ENCODE measurements around the gene PLEKHG4B.

PLEKHG4B gene

DNA sequence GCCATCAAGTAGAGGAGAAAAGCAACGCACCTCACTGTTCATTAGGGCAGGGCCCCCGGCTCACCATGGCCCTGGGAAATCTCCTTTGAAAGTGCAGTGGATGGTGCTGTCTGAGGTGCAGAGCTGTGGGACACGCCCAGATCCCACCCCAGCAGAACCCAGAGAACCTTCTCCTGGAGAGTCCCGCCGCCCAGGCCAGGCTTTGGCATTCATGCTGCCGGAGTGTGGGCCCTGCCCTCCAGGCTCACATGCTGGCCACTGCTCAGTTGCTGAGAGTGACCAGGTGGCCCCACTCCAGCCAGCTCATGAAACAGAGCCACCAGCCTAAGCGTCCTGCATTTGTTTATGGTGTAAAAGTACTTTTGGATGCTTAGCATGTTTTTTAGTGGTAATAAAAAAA is 75.5 kb downstream of the PLEKHG4B start:
- TF ChIP-seq, protein P1, sequence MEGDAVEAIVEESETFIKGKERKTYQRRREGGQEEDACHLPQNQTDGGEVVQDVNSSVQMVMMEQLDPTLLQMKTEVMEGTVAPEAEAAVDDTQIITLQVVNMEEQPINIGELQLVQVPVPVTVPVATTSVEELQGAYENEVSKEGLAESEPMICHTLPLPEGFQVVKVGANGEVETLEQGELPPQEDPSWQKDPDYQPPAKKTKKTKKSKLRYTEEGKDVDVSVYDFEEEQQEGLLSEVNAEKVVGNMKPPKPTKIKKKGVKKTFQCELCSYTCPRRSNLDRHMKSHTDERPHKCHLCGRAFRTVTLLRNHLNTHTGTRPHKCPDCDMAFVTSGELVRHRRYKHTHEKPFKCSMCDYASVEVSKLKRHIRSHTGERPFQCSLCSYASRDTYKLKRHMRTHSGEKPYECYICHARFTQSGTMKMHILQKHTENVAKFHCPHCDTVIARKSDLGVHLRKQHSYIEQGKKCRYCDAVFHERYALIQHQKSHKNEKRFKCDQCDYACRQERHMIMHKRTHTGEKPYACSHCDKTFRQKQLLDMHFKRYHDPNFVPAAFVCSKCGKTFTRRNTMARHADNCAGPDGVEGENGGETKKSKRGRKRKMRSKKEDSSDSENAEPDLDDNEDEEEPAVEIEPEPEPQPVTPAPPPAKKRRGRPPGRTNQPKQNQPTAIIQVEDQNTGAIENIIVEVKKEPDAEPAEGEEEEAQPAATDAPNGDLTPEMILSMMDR (IDR thresholded peaks at IDR 0.05; ENCODE audit: control insufficient read depth, extremely low read depth, insufficient read depth), result no peak
- no peak for DNase-seq (ENCODE audit: low read depth)
- H3K4me3 ChIP-seq (ENCODE audit: low read depth, low read length), result no peak overlapping the region

DNA sequence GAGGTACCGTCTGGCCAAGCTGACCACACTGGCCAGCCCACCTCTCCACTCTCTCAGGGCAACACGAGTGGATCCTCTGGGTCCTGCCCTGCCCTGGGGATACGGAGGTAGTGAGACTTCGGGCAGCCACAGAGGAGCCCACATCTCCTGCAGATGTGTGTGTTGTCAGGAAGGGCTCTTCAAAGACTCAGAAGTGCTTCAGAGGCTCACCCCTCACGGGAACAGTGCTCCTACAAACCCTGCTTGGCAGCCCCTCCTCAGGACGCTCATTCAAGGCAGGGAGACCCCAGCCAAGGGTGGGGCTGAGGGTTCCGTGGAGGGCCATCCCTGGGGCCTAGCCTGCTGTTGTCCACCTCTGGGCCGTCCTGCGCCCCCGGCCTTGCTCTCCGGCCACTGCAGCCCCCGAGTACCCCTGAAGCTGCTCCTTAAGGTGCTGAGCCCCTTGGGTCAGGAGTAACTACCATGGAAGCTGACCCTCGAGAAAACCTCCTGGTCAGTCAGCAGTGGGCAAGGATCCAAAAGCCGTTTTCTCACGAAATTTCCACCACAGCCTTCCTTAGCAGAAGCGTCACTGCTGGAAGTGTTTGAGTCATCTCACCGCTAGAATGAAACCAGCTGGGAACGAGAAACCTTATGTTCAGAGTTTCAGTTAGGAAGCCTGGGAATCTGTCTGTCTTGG is 76.2 kb downstream of the PLEKHG4B start:
- TF ChIP-seq, protein P1 (IDR thresholded peaks at IDR 0.05; ENCODE audit: control insufficient read depth, extremely low read depth, insufficient read depth), result no peak
- H3K4me3 ChIP-seq (ENCODE audit: low read depth, low read length), result no peak overlapping the region
- no peak for DNase-seq (ENCODE audit: low read depth)

GRCh38 chr5:169071-169727 is 77.2 kb downstream of the PLEKHG4B start:
- TF ChIP-seq, protein P1 (IDR thresholded peaks at IDR 0.05; ENCODE audit: control insufficient read depth, extremely low read depth, insufficient read depth), result no peak
- no peak overlapping the region for H3K4me3 ChIP-seq (ENCODE audit: low read depth, low read length)
- DNase-seq (ENCODE audit: low read depth), result no peak

- TF ChIP-seq, protein P1 (IDR thresholded peaks at IDR 0.05; ENCODE audit: control insufficient read depth, extremely low read depth, insufficient read depth), result no peak
- H3K4me3 ChIP-seq (ENCODE audit: low read depth, low read length), result no peak overlapping the region
- DNase-seq (ENCODE audit: low read depth), result no peak
Observed at GRCh38 chr5:169728-170094, 77.7 kb downstream of the PLEKHG4B start.

GRCh38 chr5:170971-171800 is 79.2 kb downstream of the PLEKHG4B start:
- no peak for DNase-seq (ENCODE audit: low read depth)
- no peak overlapping the region for H3K4me3 ChIP-seq (ENCODE audit: low read depth, low read length)
- TF ChIP-seq, protein P1 (IDR thresholded peaks at IDR 0.05; ENCODE audit: control insufficient read depth, extremely low read depth, insufficient read depth), result no peak

DNA sequence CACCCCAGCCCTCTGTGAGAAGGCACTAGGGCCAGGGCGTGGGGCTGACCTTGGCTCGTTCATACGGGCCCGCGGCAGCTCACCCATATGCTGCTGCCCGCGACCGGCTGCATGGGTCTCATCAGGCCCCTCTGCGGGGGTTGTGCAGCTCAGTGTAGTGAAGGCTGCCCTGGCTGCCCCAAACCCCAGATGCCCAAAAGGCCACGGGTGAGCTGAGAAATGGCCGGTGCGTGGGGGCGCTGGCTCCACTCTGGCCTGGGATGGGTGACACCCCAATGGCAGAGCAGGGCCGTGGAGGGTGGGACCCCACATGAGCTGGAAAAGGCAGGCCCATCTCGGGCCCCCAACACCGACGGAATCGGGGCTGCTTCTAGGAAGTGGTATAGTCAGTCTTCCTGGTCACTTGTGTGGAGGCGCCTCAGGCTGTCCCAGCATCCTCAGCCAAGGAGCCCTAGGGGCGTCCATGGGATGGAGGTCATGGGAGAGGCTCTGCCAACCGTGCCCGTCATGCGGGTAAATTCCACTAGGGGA is 79.9 kb downstream of the PLEKHG4B start:
- TF ChIP-seq, protein P1 (IDR thresholded peaks at IDR 0.05; ENCODE audit: control insufficient read depth, extremely low read depth, insufficient read depth), result no peak
- no peak for DNase-seq (ENCODE audit: low read depth)

More for the DNA sequence above, 79.9 kb downstream of the PLEKHG4B start:
- H3K4me3 ChIP-seq (ENCODE audit: low read depth, low read length), result no peak overlapping the region
